GM18870 (cell line): ENCODE results near the gene PTP4A2.
"Not testable (repeated sequence)": the region's sequence is repeated elsewhere in the genome, so short reads cannot be mapped to it uniquely, and the experiment has no call there.

Source experiments
- ATAC-seq: cut with Tn5 transposase; IDR thresholded peaks from one replicate; pipeline ENCODE4 v1.9.1; 2021; ENCODE audit warnings: moderate library complexity; ENCODE audit not compliant: unreplicated experiment

Gene PTP4A2

DNA sequence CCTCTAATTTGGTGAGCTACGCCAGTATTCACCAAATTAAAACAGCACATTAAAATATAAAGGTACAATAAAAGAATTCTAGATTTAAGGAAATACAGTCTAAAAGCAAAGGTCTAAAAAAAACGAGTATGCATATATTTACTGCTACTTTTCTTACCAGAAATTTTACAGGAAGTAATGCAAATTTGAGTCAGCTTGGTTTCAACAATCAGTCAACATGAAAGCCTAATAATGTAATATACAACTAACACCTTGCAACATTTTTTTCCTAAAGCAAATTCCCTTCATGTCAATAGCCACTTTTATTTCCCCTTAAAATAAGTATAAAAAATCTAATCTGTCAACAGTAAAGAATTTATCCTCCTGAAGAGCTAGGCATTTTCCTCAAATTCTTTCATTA lies 11.9 kb downstream of the PTP4A2 start:
- ATAC-seq, result no peak

GRCh38 chr1:31925824-31926223 lies 12.3 kb downstream of the PTP4A2 start:
- not testable (repeated sequence) for ATAC-seq

DNA sequence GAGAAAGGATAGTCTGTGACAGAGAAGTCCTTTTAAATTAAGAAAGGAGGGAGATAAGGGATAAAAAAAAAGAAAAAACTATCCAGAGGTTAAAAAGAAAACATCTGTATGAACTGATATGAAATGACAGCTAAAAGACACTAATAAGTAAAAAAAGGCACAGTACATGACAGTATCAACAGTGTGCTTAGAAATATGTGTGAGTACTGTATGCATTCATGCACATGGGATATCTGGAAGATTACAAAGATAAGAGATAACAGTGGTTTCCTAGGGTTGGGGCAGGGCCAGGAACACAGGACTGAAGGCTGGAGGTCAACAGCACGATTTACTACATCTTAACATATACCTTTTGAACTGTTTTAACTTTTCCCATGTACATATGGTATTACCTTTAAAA lies 13.3 kb downstream of the PTP4A2 start:
- no peak for ATAC-seq

DNA sequence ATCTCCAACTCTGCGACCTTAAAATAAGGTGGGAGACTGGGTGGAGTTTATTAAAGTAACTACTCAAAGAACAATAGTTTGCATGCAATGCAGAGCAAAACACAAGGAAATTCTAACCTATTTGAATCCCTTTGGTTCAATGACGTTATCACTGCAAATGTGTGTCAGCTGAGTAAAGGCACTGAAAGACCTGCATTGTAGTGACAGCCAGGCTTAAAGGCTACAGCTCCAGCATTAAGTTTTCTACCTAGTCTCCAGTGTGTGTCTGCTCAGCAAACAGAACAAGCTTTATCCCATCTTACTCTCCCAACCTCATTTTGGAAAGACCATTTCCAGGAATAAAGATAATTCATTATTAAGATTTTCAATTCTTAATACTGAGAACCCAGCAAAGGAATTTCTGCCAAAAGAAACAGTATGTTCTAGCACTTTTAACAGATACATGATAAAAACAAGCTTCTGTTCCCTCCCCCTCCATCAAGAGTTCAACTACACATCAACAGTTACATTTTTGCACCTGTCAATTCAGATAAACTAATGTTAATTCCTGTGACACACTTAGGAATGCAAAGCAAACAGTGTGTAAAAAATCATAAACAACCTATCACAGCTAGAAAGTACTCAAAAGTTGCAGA lies 14.2 kb downstream of the PTP4A2 start:
- ATAC-seq, result no peak

DNA sequence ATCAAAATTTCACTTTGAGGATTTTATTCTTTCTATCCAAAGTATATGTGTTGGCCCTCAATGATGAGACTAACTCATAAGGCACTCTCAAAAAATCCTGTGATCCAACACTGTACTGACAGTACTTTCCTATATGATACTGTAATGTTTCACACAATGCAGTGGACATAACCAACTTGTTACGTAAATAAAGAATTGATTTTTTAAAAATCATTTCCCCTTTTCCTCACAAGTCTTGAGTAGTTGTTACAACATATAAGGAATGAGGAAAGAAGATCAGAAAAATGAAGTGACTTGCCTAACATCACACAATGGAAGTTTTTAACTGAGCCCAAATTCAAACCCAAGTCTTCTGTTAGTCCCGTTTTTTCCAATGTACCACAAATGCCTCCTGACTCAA lies 17.2 kb downstream of the PTP4A2 start:
- no peak for ATAC-seq

- no peak for ATAC-seq
These were observed 18.6 kb downstream of the PTP4A2 start for GRCh38 chr1:31919591-31919990.

DNA sequence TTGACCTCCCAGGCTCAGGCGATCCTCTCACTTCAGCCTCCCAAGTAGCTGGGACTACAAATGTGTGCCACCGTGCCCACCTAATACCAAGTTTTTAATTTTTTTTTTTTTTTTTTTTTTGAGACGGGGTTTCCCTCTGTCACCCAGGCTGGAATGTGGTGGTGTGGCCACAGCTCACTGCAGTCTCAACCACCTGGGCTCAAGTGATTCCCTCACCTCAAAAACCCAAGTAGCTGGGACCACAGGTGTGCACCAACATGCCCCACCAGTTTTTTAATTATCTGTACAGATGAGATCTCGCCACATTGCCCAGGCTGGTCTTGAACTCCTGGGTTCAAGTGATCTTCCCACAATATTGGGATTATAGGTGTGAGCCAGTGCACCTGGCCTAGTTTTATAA lies 22.7 kb downstream of the PTP4A2 start:
- ATAC-seq, result no peak

- no peak for ATAC-seq
These were observed 24.2 kb downstream of the PTP4A2 start for GRCh38 chr1:31913968-31914367.

GRCh38 chr1:31912839-31913239 lies 25.3 kb downstream of the PTP4A2 start:
- no peak for ATAC-seq

- no peak for ATAC-seq
These were observed 26.0 kb downstream of the PTP4A2 start for GRCh38 chr1:31911994-31912780.

DNA sequence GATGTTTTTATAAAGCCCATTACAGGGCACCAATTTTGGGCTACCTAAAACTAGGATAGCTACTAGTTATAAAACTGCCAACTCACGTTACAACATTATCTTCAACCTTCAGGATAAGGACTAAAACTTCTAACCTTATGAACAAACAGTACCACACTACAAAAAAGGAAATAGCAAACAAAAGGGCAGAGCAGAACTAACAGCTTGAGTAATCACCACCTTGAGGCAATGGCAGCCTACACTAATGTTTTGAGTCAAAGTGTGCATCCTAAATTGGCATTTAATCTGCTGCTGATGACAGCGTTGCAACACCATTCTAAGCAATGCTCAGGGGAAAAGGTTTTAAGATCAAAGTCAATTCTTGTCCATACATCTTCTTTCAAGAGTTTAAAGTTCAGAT lies 27.2 kb downstream of the PTP4A2 start:
- ATAC-seq, result no peak

- no peak for ATAC-seq
These were observed 28.5 kb downstream of the PTP4A2 start for GRCh38 chr1:31909691-31910090.

GRCh38 chr1:31906557-31906956 lies 31.6 kb downstream of the PTP4A2 start:
- no peak for ATAC-seq

DNA sequence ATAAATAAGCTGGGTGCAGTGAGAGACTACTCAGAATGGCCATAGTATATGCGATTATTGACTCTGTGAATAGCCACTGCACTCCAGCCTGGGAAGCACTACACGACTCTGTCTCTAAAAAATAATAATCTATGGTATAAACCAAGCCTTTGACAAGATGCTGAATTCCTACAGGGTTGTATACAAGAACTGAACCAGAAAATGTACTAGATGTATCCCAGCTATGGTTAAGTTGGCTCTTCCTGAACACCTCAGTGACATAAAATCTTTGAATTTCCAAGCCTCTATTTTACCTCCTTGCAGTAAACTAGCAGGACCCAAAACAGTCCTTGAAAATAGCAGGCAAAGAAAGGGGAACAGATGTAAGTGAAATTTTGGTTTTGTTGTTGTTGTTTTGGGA lies 32.5 kb downstream of the PTP4A2 start:
- no peak for ATAC-seq

DNA sequence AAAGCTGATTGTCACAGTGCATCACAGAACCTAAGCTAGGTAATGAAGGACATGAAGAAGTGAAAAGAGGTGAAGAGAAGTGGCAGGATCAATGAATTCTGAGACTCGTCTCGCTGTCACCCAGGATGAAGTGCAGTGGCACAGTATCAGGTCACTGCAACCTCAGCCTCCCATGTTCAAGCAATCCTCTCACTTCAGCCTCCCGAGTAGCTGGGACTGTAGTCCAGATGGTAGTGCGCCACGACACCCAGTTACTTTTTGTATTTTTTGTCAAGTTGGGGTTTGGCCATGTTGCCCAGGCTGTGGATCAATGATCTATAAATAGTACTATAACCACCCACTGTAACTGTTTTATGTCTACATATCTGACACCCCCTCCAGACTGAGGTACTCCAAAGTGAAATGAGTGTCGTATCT lies 33.1 kb downstream of the PTP4A2 start:
- no peak for ATAC-seq

- ATAC-seq, result no peak
These were observed 33.7 kb downstream of the PTP4A2 start for GRCh38 chr1:31904339-31905092.

DNA sequence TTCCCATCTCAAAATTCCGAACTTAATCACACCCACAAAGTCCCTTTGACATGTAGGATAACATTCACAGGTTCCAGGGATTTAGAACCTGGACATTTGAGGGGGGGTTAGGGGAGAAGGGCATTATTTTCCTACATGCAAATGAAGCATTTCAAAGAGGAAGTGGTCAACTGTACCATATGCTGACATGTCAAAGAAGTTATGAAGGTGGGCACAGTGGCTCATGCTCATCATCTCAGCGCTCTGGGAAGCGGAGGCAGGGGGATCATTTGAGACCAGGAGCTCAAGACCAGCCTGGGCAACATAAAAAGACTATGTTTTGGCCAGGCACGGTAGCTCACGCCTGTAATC lies 35.7 kb downstream of the PTP4A2 start:
- no peak for ATAC-seq

GRCh38 chr1:31901838-31902509 lies 36.2 kb downstream of the PTP4A2 start:
- ATAC-seq, result no peak

DNA sequence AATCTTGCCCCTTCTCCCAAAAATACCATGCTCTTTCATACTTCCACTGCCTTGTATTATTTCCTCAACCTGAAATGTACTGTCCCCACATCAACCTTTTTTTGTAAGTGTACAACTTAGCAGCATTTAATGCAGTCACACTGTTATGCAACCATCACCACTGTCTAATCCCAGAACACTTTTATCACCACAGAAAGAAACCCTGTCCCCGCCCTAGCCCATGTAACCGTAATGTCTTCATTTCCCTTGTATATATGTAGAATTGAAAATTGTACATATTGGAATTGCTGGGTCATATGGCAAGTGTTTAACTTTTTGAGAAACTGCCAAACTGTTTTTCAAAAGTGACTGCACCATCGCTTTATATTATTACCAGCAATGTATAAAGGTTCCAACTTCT lies 37.4 kb downstream of the PTP4A2 start:
- ATAC-seq, result no peak

DNA sequence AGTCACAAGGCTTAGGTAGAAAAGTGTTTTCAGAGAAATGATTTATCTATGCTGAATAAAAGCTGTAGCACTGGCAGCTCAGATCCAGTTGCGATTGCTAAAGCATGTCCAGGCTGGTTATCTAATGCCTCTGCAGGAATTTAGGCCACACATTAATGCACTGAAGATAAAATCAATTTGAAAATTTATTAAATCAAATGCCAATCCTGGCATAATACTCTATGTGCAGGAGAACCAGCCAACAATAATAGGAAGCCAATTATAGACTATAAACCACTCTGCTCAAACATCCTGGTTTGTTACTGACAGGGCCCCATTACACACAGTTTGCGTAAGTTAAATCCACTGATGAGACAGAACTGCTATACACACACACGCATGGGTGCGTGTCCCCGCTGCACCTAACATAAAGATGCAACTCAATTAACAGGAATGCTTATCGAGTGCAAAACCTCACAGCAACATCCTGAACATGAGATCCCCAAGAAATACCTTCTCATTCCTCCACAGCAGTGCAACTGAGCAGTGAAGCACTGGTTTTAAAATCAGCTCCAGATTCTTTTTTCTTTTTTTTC lies 40.6 kb downstream of the PTP4A2 start:
- no peak for ATAC-seq
